ENCODE data around the gene CYTH4.

The CYTH4 gene

GRCh38 chr22:37292641-37293040 is 10.3 kb downstream of the CYTH4 start:
- no peak for DNase-seq

GRCh38 chr22:37293172-37293571 is 10.9 kb downstream of the CYTH4 start:
- DNase-seq = no peak

- DNase-seq = no peak
Observed at GRCh38 chr22:37294747-37295146, 12.4 kb downstream of the CYTH4 start.

- DNase-seq = no peak
Observed at GRCh38 chr22:37295213-37295886, 13.0 kb downstream of the CYTH4 start.

- DNase-seq = no peak
Observed at GRCh38 chr22:37295946-37296345, 13.6 kb downstream of the CYTH4 start.

- no peak for DNase-seq
Observed at GRCh38 chr22:37298748-37299495, 16.6 kb downstream of the CYTH4 start.

- no peak for DNase-seq
Observed at GRCh38 chr22:37299969-37300509, 17.7 kb downstream of the CYTH4 start.

- DNase-seq = peak; percentile 96 to 97
Observed at GRCh38 chr22:37300551-37301017, 18.3 kb downstream of the CYTH4 start.

- peak; percentile 35 to 50 for DNase-seq
Observed at GRCh38 chr22:37301144-37301830, 19.0 kb downstream of the CYTH4 start.

- no peak for DNase-seq
Observed at GRCh38 chr22:37302674-37303555, 20.6 kb downstream of the CYTH4 start.

GRCh38 chr22:37303821-37304274 is 21.5 kb downstream of the CYTH4 start:
- DNase-seq = peak; percentile 45 to 66

- DNase-seq = no peak
Observed at GRCh38 chr22:37304595-37305343, 22.5 kb downstream of the CYTH4 start.

- DNase-seq = no peak
Observed at GRCh38 chr22:37305887-37306286, 23.6 kb downstream of the CYTH4 start.

- no peak for DNase-seq
Observed at GRCh38 chr22:37306494-37306829, 24.2 kb downstream of the CYTH4 start.

GRCh38 chr22:37308385-37309200 is 26.3 kb downstream of the CYTH4 start:
- no peak for DNase-seq

- peak; percentile 72 to 77 for DNase-seq
Observed at GRCh38 chr22:37309211-37310074, 27.1 kb downstream of the CYTH4 start.

GRCh38 chr22:37310075-37310606 is 27.8 kb downstream of the CYTH4 start:
- DNase-seq = no peak

GRCh38 chr22:37310815-37311595 is 28.7 kb downstream of the CYTH4 start:
- DNase-seq = no peak
